Measurements from ENCODE around the gene MAPK8IP1. TPM values are rescaled to one million over a fixed set of nuclear protein-coding genes. Genes with fewer than 3 reads are reported as not detected.
A peak's percentile ranks its signal among the peaks of the same experiment; 100 is the strongest.

Gene MAPK8IP1
- total RNA-seq (1 to 10 TPM in 1 of 2 donors, under 1 TPM in 1; 0.89 to 1.8 TPM), polyA plus RNA-seq (1 to 10 TPM in 1 of 2 donors, under 1 TPM in 1; 0.78 to 2.7 TPM)

DNA sequence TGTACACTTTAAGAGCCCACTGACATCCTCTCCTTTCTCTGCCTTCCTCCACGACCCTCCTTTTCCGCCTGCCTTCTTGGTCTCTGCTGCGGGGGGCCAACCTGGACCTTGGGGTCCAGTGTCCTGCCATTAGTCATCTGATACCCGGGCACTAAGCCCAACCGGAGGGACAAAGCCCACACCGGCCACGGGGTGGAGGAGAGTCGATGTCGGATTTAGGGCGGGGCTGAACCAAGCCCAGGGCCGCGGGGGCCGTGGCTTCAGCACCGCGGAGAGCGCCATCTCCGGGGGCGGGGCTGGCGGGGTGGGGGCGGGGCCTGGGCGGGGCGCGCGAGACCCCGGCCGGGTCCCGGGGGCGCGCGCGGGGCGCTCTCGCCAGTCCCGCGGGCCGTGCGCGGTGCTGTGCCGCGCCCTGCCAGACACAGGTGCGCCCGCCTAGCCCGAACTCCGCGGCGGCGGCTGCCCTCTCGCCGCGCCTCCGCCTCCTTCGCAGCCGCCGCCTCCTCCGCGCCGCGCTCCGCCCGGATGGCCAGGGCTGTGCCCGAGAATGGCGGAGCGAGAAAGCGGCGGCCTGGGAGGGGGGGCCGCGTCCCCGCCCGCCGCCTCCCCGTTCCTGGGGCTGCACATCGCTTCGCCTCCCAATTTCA is at the start of gene MAPK8IP1:
Gene MAPK8IP1, plus strand, starts transcription at position 378 of the 647 bp plus-strand sequence. Its CDS starts 170 bp downstream, at position 548.
- TF ChIP-seq, protein P1, sequence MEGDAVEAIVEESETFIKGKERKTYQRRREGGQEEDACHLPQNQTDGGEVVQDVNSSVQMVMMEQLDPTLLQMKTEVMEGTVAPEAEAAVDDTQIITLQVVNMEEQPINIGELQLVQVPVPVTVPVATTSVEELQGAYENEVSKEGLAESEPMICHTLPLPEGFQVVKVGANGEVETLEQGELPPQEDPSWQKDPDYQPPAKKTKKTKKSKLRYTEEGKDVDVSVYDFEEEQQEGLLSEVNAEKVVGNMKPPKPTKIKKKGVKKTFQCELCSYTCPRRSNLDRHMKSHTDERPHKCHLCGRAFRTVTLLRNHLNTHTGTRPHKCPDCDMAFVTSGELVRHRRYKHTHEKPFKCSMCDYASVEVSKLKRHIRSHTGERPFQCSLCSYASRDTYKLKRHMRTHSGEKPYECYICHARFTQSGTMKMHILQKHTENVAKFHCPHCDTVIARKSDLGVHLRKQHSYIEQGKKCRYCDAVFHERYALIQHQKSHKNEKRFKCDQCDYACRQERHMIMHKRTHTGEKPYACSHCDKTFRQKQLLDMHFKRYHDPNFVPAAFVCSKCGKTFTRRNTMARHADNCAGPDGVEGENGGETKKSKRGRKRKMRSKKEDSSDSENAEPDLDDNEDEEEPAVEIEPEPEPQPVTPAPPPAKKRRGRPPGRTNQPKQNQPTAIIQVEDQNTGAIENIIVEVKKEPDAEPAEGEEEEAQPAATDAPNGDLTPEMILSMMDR (IDR thresholded peaks at IDR 0.05; ENCODE audit: low read depth, low read length, missing input control) = no peak
- peak; percentile 17 to 30 for TF ChIP-seq HNF4A (conservative IDR thresholded peaks at IDR 0.05)
- TF ChIP-seq, protein P2, sequence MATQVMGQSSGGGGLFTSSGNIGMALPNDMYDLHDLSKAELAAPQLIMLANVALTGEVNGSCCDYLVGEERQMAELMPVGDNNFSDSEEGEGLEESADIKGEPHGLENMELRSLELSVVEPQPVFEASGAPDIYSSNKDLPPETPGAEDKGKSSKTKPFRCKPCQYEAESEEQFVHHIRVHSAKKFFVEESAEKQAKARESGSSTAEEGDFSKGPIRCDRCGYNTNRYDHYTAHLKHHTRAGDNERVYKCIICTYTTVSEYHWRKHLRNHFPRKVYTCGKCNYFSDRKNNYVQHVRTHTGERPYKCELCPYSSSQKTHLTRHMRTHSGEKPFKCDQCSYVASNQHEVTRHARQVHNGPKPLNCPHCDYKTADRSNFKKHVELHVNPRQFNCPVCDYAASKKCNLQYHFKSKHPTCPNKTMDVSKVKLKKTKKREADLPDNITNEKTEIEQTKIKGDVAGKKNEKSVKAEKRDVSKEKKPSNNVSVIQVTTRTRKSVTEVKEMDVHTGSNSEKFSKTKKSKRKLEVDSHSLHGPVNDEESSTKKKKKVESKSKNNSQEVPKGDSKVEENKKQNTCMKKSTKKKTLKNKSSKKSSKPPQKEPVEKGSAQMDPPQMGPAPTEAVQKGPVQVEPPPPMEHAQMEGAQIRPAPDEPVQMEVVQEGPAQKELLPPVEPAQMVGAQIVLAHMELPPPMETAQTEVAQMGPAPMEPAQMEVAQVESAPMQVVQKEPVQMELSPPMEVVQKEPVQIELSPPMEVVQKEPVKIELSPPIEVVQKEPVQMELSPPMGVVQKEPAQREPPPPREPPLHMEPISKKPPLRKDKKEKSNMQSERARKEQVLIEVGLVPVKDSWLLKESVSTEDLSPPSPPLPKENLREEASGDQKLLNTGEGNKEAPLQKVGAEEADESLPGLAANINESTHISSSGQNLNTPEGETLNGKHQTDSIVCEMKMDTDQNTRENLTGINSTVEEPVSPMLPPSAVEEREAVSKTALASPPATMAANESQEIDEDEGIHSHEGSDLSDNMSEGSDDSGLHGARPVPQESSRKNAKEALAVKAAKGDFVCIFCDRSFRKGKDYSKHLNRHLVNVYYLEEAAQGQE (IDR thresholded peaks at IDR 0.05) = peak; percentile 98
- peak in 1 of 2 donors; percentile 7 for TF ChIP-seq RXRA (IDR thresholded peaks at IDR 0.05)
- no peak for TF ChIP-seq TAF1 (conservative IDR thresholded peaks at IDR 0.05)
- no peak for TF ChIP-seq FOXA2 (IDR thresholded peaks at IDR 0.05)
- Histone ChIP-seq H3K36me3 (ENCODE audit: control insufficient read depth in 4 of 4, insufficient read depth in 3 of 4, low read depth in 1 of 4, low read length in 3 of 4) (peaks cover 12 to 27% (median 23%) of the 10 kb centered on the region in 4 donors), H3K27me3 (ENCODE audit: control insufficient read depth in 4 of 4, insufficient read depth in 4 of 4, low read length in 3 of 4) (no peaks in the 10 kb centered on the region), H3K4me1 (ENCODE audit: control insufficient read depth in 4 of 4, insufficient read depth in 4 of 4, low read length in 3 of 4) (peaks cover 0 to 5% (median 4%) of the 10 kb centered on the region in 4 donors), H3K9ac (ENCODE audit: low read depth in 1 of 2, low read length in 2 of 2) (no peak within 1 kb of the TSS), H3K4me3 (ENCODE audit: low read depth in 1 of 3, low read length in 3 of 3) (peak within 1 kb of the TSS in 1 of 3 donors; percentile 69), H3K27ac (ENCODE audit: low read depth in 1 of 2, low read length in 2 of 2) (no peak within 1 kb of the TSS), H3K9me3 (ENCODE audit: control insufficient read depth in 4 of 4, low read length in 3 of 4) (no peaks in the 10 kb centered on the region)
- WGBS = 2% methylated on average over 73 of the region's 73 CpGs
- peak; percentile 75 for DNase-seq (ENCODE audit: low spot score)

DNA sequence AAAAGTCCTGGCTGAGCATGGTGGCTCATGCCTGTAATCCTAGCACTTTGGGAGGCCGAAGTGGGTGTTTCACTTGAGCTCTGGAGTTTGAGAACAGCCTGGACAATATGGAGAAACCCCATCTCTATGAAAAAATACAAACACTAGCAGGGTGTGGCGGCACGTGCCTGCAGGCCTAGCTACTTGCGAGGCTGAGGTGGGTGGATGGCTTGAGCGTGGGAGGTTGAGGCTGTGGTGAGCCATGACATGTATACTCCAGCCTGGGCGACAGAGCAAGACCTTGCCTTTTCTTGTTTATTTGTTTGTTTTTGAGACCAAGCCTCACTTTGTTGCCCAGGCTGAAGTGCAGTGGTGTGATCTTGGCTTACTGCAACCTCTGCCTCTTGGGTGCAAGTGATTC is 46.2 kb upstream of the MAPK8IP1 start:
- H3K9me3 ChIP-seq (ENCODE audit: control insufficient read depth in 4 of 4, low read length in 3 of 4) = no peaks in the 10 kb centered on the region
- no peak for DNase-seq (ENCODE audit: low spot score)
- no peak overlapping the region for H3K4me3 ChIP-seq (ENCODE audit: low read depth in 1 of 3, low read length in 3 of 3)
- WGBS = 93% methylated on average over 6 of the region's 6 CpGs
- H3K36me3 ChIP-seq (ENCODE audit: control insufficient read depth in 4 of 4, insufficient read depth in 3 of 4, low read depth in 1 of 4, low read length in 3 of 4) = no peaks in the 10 kb centered on the region
- no peak overlapping the region for H3K9ac ChIP-seq (ENCODE audit: low read depth in 1 of 2, low read length in 2 of 2)
- peaks cover under 1 to 16% (median 9%) of the 10 kb centered on the region in 4 donors for H3K4me1 ChIP-seq (ENCODE audit: control insufficient read depth in 4 of 4, insufficient read depth in 4 of 4, low read length in 3 of 4)
- H3K27ac ChIP-seq (ENCODE audit: low read depth in 1 of 2, low read length in 2 of 2) = no peak overlapping the region
- no peaks in the 10 kb centered on the region for H3K27me3 ChIP-seq (ENCODE audit: control insufficient read depth in 4 of 4, insufficient read depth in 4 of 4, low read length in 3 of 4)
- TF ChIP-seq YY1 (IDR thresholded peaks at IDR 0.05) (no peak), NR2F2 (IDR thresholded peaks at IDR 0.05) (no peak), FOXA2 (IDR thresholded peaks at IDR 0.05) (no peak), RAD21 (IDR thresholded peaks at IDR 0.05) (no peak), HNF4G (IDR thresholded peaks at IDR 0.05) (no peak), SP1 (IDR thresholded peaks at IDR 0.05) (no peak), FOXA1 (IDR thresholded peaks at IDR 0.05) (no peak), RXRA (IDR thresholded peaks at IDR 0.05) (no peak), EGR1 (IDR thresholded peaks at IDR 0.05; ENCODE audit: low read depth in 2 of 2) (no peak), HNF4A (conservative IDR thresholded peaks at IDR 0.05) (no peak), TAF1 (conservative IDR thresholded peaks at IDR 0.05) (no peak), GABPA (IDR thresholded peaks at IDR 0.05 in 1 of 2, conservative IDR thresholded peaks at IDR 0.05 in 1 of 2) (no peak), JUND (IDR thresholded peaks at IDR 0.05) (no peak)
- TF ChIP-seq, protein P1 (IDR thresholded peaks at IDR 0.05; ENCODE audit: low read depth, low read length, missing input control) = no peak
- TF ChIP-seq, protein P3, sequence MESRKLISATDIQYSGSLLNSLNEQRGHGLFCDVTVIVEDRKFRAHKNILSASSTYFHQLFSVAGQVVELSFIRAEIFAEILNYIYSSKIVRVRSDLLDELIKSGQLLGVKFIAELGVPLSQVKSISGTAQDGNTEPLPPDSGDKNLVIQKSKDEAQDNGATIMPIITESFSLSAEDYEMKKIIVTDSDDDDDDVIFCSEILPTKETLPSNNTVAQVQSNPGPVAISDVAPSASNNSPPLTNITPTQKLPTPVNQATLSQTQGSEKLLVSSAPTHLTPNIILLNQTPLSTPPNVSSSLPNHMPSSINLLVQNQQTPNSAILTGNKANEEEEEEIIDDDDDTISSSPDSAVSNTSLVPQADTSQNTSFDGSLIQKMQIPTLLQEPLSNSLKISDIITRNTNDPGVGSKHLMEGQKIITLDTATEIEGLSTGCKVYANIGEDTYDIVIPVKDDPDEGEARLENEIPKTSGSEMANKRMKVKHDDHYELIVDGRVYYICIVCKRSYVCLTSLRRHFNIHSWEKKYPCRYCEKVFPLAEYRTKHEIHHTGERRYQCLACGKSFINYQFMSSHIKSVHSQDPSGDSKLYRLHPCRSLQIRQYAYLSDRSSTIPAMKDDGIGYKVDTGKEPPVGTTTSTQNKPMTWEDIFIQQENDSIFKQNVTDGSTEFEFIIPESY (IDR thresholded peaks at IDR 0.05) = no peak
- TF ChIP-seq, protein P4, sequence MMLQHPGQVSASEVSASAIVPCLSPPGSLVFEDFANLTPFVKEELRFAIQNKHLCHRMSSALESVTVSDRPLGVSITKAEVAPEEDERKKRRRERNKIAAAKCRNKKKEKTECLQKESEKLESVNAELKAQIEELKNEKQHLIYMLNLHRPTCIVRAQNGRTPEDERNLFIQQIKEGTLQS (IDR thresholded peaks at IDR 0.05) = no peak
- TF ChIP-seq, protein P2 (IDR thresholded peaks at IDR 0.05) = no peak
